Thyroid gland (tissue), 4 donors: ENCODE results near the gene MRPL10. TPM values are rescaled to one million over a fixed set of nuclear protein-coding genes. Genes with fewer than 3 reads are reported as not detected.

Experiments used
- DNase-seq, 2 donors: peaks; one replicate each; pipeline ENCODE4 v3.0.0-alpha.2; 2019
- H3K27ac ChIP-seq, 3 donors: fragments of 200-600 bp; sonication (generic); 1 replicate in 2 of 3; 2 replicates in 1 of 3; pipeline ENCODE4 v1.5.1; 2016 to 2019; ENCODE audit warnings: mild to moderate bottlenecking in 1 of 3, moderate library complexity in 1 of 3
- H3K27me3 ChIP-seq: fragments of 200-600 bp; sonication (generic); one replicate; pipeline ENCODE4 v1.5.1; 2019
- H3K36me3 ChIP-seq, 2 donors: fragments of 200-600 bp; sonication (generic); one replicate each; pipeline ENCODE4 v1.5.1; 2016 to 2019
- H3K4me1 ChIP-seq, 2 donors: fragments of 200-600 bp; sonication (generic); one replicate each; pipeline ENCODE4 v1.5.1; 2017 to 2019
- H3K4me3 ChIP-seq, 3 donors: fragments of 200-600 bp; sonication (generic); replicated peaks in 1 of 3; 1 replicate in 2 of 3; 2 replicates in 1 of 3; pipeline ENCODE4 v1.5.1; 2016; ENCODE audit warnings: mild to moderate bottlenecking in 1 of 3
- H3K9me3 ChIP-seq: fragments of 200-600 bp; sonication (generic); one replicate; pipeline ENCODE4 v1.5.1; 2017
- POLR2A ChIP-seq, 2 donors: fragments of 450-650 bp; IDR thresholded peaks; one replicate each; pipeline ENCODE4 v1.6.1; 2017; ENCODE audit warnings: antibody characterized with exemption in 2 of 2, mild to moderate bottlenecking in 2 of 2, moderate library complexity in 1 of 2
- WGBS, 2 donors: methylation state at CpG; one replicate each; pipeline ENCODE4 v1.1.5; 2017; 5-methylcytosine and 5-hydroxymethylcytosine counted together
- intact Hi-C: fragments of 100-400 bp; cut with DNase I; formaldehyde crosslinking; loops from one replicate; pipeline ENCODE4 v1.15.1; 2023
- total RNA-seq, 4 donors: library from RNA; depleted of rRNA; stranded (reverse); fragments of >200 nt; gene quantifications; one replicate each; pipeline ENCODE4 v1.2.3, GENCODE V29; 2016
- TF ChIP-seq, protein P1 (sequence below), 6 experiments: fragments of 200-600 bp in 3 of 6; fragments of 450-650 bp in 3 of 6; sonication (generic) in 3 of 6; IDR thresholded peaks; one replicate each; pipeline ENCODE4 v1.5.1; 2016 to 2019; ENCODE audit warnings: antibody characterized with exemption in 6 of 6, mild to moderate bottlenecking in 2 of 6, inconsistent platforms in 1 of 6, moderate library complexity in 1 of 6

MRPL10 gene
- total RNA-seq, 4 donors from 2014 or later = 36.1 to 51.9 (median 39.1) TPM

DNA sequence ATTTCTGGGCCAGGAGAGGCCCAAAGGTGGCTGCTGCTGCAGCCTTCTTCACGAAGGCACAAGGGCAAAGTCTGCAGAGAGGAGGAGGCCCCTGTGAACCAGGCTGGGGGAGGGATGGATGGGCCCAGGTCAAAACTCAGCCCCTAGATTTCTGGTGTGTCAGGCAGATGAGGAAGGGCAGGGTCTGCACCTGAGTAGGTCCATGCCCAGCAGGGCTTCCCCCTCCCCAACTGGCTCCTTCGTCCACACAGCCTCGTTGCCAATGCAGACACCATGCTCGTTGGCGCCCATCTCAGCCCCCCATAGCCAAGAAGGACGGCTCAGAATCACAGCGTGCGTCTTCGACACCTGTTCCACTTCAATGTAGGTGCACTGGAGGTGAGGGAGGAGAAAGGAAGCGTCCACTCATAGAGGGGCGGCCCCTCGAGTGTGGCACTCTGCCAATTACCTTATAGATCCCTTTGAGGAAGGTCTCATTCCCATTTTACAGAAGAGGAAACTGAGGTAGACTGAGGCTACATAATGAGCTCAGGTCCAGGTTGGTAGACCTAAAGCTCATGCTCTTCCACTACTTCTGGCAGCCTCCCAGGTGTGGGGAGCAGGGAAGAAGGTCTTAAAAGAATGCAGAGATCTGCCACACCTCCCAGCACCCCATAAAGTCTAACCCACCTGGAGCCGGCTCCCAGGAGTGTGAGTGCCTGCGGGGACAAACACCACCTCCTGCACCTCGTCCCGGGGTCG lies 8.8 kb upstream of the MRPL10 start:
- Histone ChIP-seq H3K27ac (peak overlapping the region in 2 of 3 donors; percentile 62 to 63), H3K9me3 (no peaks in the 10 kb centered on the region), H3K36me3 (peaks cover 6 to 11% of the 10 kb centered on the region in 2 donors), H3K4me3 (peak overlapping the region; percentile 50 to 77 (median 53)), H3K27me3 (no peaks in the 10 kb centered on the region), H3K4me1 (peaks cover 11 to 26% of the 10 kb centered on the region in 2 donors)
- peak in 1 of 2 donors; percentile 36 for DNase-seq
- WGBS, 2 donors = 33 to 34% methylated on average over 17 of the region's 17 CpGs
- intact Hi-C loops = loop anchor here (2.0 kb wide), 1 partner anchor 49 kb away; no protein-coding TSS in a partner anchor
- TF ChIP-seq, protein P1, sequence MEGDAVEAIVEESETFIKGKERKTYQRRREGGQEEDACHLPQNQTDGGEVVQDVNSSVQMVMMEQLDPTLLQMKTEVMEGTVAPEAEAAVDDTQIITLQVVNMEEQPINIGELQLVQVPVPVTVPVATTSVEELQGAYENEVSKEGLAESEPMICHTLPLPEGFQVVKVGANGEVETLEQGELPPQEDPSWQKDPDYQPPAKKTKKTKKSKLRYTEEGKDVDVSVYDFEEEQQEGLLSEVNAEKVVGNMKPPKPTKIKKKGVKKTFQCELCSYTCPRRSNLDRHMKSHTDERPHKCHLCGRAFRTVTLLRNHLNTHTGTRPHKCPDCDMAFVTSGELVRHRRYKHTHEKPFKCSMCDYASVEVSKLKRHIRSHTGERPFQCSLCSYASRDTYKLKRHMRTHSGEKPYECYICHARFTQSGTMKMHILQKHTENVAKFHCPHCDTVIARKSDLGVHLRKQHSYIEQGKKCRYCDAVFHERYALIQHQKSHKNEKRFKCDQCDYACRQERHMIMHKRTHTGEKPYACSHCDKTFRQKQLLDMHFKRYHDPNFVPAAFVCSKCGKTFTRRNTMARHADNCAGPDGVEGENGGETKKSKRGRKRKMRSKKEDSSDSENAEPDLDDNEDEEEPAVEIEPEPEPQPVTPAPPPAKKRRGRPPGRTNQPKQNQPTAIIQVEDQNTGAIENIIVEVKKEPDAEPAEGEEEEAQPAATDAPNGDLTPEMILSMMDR (IDR thresholded peaks at IDR 0.05) = no peak
- no peak for TF ChIP-seq POLR2A (IDR thresholded peaks at IDR 0.05)

DNA sequence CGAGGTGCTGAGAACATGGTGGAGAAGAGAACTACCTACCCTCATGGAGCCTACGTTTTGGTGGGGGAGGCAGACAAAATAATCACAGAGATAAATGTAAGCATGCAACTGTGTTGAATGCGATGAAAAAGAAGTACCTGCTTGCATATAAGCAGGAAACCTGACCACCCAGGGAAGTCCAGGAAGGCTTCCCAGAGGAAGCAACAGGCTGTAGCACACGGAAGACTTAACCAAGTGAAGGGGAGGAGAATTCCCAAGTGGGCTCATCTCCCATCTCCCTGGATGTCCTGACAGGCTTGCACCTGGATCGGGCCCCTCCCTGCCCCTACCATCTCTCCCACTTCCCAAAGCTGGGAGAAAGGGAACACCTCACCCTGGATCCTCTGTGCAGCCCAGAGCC lies 7.7 kb upstream of the MRPL10 start:
- Histone ChIP-seq H3K9me3 (no peaks in the 10 kb centered on the region), H3K36me3 (peaks cover 6 to 11% of the 10 kb centered on the region in 2 donors), H3K27me3 (no peaks in the 10 kb centered on the region), H3K4me3 (no peak overlapping the region), H3K4me1 (peaks cover 11 to 26% of the 10 kb centered on the region in 2 donors), H3K27ac (no peak overlapping the region)
- 88% methylated on average over 5 of the region's 5 CpGs for WGBS, 2 donors
- DNase-seq = no peak
- intact Hi-C loops = no loop called here
- no peak for TF ChIP-seq POLR2A (IDR thresholded peaks at IDR 0.05)
- TF ChIP-seq, protein P1 (IDR thresholded peaks at IDR 0.05) = no peak

DNA sequence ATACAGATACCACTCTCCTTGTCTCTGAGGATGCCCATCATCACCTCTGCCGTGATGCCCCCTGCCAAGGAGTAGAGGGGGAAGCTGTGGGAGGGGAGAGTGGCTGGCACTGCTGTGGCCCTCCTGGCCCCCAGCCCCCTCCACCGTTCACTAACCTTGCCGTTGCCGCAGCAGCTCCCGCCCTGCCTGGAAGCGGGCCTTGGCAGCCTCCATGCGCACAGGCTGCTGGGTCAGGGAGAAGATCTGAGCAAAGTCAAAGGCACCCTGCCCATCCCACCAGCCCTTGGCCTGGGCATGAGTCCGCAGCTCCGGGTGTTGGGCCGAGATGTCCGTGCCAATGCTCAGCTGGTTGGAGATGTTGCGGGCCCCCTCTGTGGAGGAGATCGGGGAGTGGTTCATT lies 7.3 kb upstream of the MRPL10 start:
- DNase-seq = no peak
- H3K27me3 ChIP-seq = no peaks in the 10 kb centered on the region
- H3K4me1 ChIP-seq = peaks cover 11 to 26% of the 10 kb centered on the region in 2 donors
- 96 to 97% methylated on average over 7 to 13 of the region's 13 CpGs for WGBS, 2 donors
- intact Hi-C loops = no loop called here
- TF ChIP-seq, protein P1 (IDR thresholded peaks at IDR 0.05) = no peak
- no peak for TF ChIP-seq POLR2A (IDR thresholded peaks at IDR 0.05)
- H3K4me3 ChIP-seq = no peak overlapping the region
- H3K36me3 ChIP-seq = peaks cover 6 to 11% of the 10 kb centered on the region in 2 donors
- no peak overlapping the region for H3K27ac ChIP-seq
- H3K9me3 ChIP-seq = no peaks in the 10 kb centered on the region

DNA sequence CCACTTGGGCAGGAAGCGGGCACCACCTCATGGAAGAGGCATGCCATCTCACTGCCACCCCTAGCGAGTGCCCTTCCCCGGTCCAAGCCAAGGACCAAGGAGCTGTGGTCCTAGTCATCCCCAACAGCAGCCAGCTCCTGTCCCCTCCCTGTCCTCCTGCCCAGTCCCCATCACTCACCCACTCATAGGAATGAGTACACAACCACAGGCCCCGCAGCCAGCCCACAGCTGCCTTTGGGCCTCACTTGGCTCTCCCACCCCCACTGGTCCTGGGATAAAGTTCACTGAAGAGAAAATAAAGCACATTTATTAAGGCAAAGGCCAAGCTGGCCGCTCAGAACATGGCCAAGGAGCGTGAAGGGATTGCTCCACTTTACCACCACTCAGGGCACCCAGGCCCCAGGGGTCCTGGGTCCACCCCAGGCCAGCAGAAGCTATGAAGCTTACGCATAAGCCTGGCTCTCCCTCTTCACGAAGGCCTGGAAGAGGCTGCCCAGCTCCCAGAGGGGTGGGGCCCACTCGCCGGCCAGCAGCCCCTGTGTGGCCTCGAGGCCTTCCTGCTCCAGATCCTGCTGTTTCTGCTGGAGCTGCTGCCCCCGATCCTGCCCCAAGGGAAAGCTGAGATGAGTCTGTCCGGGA lies 6.2 kb upstream of the MRPL10 start:
- Histone ChIP-seq H3K36me3 (peaks cover 6 to 11% of the 10 kb centered on the region in 2 donors), H3K4me1 (peaks cover 11 to 21% of the 10 kb centered on the region in 2 donors), H3K9me3 (no peaks in the 10 kb centered on the region), H3K27me3 (no peaks in the 10 kb centered on the region), H3K4me3 (no peak overlapping the region), H3K27ac (peak overlapping the region in 1 of 3 donors; percentile 5)
- no peak for DNase-seq
- intact Hi-C loops = no loop called here
- no peak for TF ChIP-seq POLR2A (IDR thresholded peaks at IDR 0.05)
- TF ChIP-seq, protein P1 (IDR thresholded peaks at IDR 0.05) = no peak
- 63 to 79% methylated on average over 8 of the region's 13 CpGs for WGBS, 2 donors

DNA sequence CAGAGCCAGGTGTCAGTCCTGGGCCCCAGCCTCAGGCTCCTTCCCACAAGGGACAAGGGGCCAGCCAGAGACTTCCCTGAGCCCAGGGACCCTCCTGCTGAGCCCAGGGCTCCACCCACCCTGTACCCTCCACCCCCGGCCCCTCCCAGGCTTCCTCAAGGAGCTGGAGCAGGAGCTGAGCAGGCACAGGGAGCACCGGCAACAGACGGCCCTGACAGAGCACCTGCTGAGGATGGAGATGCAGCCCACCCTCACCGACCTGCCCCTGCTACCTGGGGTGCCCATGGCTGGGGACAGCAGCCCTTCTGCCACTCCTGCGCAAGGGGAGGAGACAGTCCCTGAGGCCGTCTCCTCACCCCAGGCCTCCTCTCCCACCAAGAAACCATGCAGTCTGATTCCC lies 5.3 kb upstream of the MRPL10 start:
- no CpG with 5 or more reads among the region's 6 CpGs for WGBS, 2 donors
- intact Hi-C loops = no loop called here

More for the DNA sequence above, 5.3 kb upstream of the MRPL10 start:
- TF ChIP-seq, protein P1 (IDR thresholded peaks at IDR 0.05) = no peak
- TF ChIP-seq POLR2A (IDR thresholded peaks at IDR 0.05) = no peak
- no peaks in the 10 kb centered on the region for H3K27me3 ChIP-seq
- peaks cover 6 to 11% of the 10 kb centered on the region in 2 donors for H3K36me3 ChIP-seq
- peaks cover 15 to 23% of the 10 kb centered on the region in 2 donors for H3K4me1 ChIP-seq
- no peaks in the 10 kb centered on the region for H3K9me3 ChIP-seq
- no peak overlapping the region for H3K4me3 ChIP-seq
- H3K27ac ChIP-seq = no peak overlapping the region
- DNase-seq = no peak
